GM21423 (cell line): Measurements from ENCODE around the gene NAV1.
"Not testable (repeated sequence)": the region's sequence is repeated elsewhere in the genome, so short reads cannot be mapped to it uniquely, and the experiment has no call there.

Experiments
- ATAC-seq: cut with Tn5 transposase; IDR thresholded peaks from one replicate; pipeline ENCODE4 v1.9.1; 2021; ENCODE audit warnings: mild to moderate bottlenecking, moderate library complexity; ENCODE audit not compliant: unreplicated experiment

Gene NAV1, protein sequence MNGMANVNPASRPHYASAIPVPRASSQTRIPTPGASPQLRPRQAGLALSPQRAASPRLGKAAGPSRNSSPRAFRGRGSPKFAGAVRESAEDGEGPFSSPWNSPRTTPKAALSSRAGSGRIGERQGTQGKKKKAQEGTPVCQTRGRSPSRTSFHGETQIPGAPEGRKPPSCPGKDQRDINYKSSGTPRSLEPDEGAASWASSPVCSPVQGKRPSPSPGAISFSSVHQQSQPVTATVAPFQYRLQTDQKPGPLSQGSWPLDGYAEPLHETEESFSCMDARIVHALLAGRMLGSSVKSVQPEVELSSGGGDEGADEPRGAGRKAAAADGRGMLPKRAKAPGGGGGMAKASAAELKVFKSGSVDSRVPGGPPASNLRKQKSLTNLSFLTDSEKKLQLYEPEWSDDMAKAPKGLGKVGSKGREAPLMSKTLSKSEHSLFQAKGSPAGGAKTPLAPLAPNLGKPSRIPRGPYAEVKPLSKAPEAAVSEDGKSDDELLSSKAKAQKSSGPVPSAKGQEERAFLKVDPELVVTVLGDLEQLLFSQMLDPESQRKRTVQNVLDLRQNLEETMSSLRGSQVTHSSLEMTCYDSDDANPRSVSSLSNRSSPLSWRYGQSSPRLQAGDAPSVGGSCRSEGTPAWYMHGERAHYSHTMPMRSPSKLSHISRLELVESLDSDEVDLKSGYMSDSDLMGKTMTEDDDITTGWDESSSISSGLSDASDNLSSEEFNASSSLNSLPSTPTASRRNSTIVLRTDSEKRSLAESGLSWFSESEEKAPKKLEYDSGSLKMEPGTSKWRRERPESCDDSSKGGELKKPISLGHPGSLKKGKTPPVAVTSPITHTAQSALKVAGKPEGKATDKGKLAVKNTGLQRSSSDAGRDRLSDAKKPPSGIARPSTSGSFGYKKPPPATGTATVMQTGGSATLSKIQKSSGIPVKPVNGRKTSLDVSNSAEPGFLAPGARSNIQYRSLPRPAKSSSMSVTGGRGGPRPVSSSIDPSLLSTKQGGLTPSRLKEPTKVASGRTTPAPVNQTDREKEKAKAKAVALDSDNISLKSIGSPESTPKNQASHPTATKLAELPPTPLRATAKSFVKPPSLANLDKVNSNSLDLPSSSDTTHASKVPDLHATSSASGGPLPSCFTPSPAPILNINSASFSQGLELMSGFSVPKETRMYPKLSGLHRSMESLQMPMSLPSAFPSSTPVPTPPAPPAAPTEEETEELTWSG (N-terminal part only)

DNA sequence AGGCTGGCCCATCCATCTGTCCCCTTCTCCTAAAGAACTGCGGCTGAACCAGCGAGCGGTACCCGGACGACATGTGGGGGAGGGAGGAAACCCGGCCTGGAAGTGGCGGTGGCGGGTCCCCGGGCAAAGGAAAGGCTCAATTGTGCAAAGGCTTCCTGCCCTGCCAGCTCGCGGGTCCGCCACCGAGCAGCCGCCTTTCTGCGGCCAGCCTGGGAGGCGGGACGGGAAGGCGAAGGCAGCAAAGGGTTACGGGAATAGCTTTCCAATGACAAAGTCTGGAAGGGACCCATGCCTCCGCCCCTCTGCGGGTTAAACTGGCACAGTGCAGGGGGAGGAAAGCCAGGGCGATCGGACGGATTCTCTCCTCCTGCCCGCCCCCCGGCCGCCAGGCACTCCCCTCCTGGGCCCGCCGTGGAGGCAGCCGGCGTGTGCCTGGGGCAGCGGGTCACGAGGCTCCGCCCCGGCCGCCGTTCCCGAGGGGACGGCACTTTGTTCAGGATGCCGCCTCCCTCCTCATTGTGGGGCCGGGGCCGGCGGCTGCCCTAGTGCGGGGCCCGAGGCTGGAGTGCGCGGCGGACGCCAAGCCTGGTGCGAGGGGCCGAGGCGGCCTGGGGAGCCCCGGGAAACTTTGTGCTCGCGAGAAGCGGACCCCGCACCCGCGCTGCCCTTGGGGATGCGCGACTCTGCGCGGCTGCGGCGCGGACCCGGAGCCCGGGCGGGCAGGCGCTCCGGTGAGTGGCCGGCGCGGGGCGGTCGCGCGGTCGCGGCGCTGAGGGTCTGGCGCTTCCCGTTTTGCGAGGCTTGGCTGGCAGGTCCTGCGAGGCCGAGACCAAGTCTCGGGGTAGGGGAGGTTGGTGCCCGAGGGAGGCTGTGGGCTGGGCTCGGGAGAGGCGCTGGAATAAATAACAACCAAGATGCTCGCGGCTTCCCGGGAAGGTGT lies at the start of gene NAV1:
TSS of gene NAV1 (plus strand) at position 516 of the 940 bp plus-strand sequence. CDS start 83,758 bp downstream, outside the sequence.
- no peak for ATAC-seq

DNA sequence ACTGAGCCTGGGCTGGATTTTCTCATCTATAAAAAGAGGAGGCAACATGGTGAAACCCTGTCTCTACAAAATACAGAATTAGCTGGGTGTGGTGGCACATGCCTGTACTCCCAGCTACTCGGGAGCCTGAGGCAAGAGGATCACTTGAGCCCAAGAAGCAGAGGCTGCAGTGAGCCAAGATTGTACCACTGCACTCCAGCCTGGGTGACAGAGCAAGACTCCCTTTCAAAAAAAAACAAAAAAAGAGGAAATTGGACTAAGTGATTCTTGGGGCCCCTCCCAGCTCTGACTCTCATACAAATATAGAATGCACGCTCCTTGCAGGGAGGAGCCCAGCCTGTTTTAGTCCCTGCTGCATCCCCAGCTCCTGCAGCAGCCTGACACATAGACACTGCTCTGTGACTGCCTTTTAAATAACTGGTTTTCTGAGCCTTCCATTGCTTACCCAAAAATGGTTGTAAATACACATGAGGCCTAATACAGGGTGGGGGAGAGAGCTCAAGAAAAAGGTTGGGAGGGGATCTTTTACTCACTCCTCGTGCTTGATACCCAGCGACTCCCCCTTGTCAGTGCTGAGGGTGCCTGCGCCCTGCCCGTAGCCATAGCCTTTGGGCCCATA lies 49.2 kb upstream of the NAV1 start:
- ATAC-seq: no peak

DNA sequence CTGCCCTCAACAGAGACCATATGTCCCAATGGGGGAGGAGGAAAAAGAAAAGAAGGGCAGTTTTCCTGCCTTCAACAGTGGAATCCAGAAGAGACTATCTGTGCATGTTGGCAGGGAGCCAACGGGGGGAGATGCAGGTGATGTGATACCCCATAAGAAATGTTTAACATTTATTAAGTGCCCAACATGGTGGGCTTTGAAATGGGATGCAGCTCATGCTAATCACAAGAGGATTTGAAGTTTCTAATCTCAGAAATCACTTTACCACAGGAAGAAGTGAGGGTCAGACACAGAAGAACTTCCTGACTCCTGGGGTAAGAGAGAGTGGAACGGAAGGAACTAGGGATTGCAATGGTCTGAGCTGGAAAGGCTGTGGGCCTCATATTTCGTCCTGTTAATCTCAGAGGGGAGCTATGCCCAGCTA lies 48.2 kb upstream of the NAV1 start:
- no peak for ATAC-seq

- ATAC-seq: no peak
Measured at GRCh38 chr1:201491896-201492511, 46.9 kb upstream of the NAV1 start.

DNA sequence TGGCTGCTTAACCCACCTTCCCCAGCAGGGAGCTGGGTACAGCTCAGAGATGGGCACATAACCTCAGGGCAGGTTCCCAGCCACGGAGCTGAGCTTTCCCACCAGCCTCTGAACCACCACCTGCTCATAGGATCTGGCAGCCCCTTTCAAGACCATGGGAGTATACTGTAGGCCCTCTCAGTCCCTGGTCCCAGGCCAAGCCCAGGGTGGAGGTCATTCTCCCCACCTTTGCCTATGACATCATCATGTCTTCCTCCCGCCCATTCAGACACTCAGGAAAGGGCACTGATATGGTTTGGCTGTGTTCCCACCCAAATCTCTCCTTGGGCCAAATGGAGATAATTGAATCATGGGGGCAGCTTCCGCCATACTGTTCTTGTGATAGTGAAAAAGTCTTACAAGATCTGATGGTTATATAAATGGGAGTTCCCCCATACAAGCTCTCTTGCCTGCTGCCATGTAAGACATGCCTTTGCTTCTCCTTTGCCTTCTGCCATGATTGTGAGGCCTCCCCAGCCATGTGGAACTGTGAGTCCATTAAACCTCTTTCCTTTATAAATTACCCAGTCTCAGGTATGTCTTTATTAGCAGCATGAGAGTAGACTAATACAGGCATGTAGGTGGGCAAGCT lies 45.8 kb upstream of the NAV1 start:
- ATAC-seq: not testable (repeated sequence)

GRCh38 chr1:201493757-201494617 lies 44.9 kb upstream of the NAV1 start:
- ATAC-seq: no peak

GRCh38 chr1:201495551-201496295 lies 43.2 kb upstream of the NAV1 start:
- ATAC-seq: no peak

GRCh38 chr1:201496296-201496690 lies 42.6 kb upstream of the NAV1 start:
- ATAC-seq: no peak

DNA sequence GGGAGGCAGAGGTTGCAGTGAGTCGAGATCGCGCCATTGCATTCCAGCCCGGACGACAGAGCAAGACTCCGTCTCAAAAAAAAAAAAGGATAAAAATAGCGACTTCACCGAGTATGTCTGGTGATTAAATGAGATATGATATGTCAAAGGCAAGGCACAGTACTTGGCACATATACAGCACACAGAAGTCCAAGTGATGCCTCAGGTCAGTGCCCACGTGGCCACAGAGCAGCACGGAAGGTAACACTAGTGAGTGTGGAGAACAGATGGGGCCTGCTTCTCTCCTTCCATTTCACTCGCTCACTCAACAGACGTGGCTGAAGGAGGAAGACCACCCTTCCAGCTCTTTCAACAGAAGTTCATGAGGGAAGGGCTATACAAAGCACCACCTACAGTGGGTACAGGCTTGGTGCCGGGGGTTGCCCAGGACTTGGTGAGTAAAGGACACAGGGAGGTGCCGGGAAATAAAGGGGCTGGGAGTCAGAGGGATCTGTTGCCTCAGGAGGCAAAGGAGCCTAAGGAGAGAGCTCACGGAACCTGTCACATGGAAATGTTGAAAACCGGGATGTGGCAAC lies 40.9 kb upstream of the NAV1 start:
- no peak for ATAC-seq

DNA sequence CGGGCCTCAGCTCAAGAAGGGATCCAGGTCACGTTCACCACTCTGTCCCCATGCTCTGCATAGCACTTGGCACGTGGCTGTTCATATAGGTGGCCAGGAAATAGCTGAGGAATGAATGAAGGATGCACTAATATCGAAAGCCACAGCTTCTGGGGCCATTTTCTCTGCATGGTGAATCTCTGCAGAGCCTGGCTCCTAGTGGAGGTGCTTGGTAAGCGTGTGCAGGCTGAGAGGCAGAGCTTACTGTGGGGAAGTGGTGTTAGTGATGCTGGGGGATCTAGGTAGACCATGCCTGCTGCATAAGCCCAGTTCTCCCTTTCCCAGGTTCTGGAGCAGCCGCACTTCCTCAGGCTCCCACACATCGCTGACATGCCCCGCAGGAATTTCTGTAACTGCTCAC lies 40.3 kb upstream of the NAV1 start:
- no peak for ATAC-seq

GRCh38 chr1:201499191-201499590 lies 39.7 kb upstream of the NAV1 start:
- ATAC-seq: no peak

DNA sequence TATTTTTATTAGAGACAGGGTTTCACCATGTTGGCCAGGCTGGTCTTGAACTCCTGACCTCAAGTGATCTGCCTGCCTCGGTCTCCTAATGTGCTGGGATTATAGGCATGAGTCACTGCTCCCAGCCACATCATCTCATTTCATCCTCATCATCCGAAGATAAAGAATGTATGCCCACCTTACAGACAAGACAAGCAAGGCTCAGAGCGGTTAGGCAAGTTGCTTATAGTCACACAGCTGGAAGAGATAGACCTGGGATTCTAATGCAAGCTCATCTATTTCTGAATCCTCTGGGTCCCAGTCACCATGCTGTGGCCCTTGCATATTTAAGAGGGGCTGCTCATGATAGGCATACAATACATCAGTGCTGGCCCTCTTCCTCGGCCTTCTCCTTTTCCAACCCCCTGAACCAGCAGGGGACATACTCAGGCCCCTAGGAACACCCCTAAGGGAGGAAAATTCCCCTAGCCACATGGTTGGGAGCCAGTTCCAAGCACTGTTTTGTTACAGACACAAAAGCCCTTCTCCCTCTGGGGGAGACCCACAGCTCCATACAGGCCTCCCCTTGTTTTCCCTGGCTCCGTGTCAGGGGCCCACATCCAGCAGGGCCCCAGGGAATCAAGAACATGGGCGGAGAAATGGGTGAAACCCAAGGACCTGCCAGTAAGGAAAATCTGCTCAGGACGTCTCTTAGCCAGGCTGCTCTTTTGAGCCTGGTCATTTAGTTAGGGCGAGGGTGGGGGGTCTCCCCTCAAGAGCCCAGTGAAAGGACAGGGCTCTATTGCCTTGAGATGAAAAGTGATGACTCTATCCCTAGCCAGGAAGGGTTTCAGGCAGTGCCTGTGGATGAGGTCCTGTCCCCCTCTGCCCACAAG lies 38.9 kb upstream of the NAV1 start:
- ATAC-seq: no peak

GRCh38 chr1:201500670-201501120 lies 38.2 kb upstream of the NAV1 start:
- no peak for ATAC-seq

DNA sequence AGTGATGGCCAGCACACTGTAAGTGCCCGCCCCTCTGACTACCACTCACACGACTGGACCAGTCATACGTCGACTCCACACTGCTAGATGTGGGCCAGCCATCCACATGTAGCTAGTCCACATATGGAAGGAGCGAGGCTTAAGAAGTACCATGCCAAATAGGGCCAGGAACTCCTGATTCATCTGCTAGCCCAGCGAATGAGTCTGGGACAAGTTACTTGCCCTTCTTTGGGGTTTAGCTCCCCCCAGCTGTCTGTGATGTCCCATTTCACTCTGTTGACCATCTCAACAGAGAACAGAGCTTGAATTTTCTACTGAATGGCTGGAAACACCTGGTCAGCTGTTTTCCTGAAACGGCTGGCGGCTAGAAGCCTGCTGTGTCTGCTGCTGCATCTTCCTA lies 37.8 kb upstream of the NAV1 start:
- no peak for ATAC-seq

GRCh38 chr1:201501812-201502510 lies 37.0 kb upstream of the NAV1 start:
- ATAC-seq: no peak
